NCI-H524 (cell line): ENCODE measurements around the gene CES2.
"Not testable (repeated sequence)": the region's sequence is repeated elsewhere in the genome, so short reads cannot be mapped to it uniquely, and the experiment has no call there.

Source experiments
- DNase-seq, 2 experiments: peaks; one replicate each; lab custom pipeline; 2025; lab: John Stamatoyannopoulos, UW

CES2 gene

GRCh38 chr16:66934839-66935313, 440 bp upstream of the CES2 start:
- not testable (repeated sequence) for DNase-seq

- no peak for DNase-seq
These were observed 1.1 kb downstream of the CES2 start for GRCh38 chr16:66936462-66936861.

- no peak for DNase-seq
These were observed 1.7 kb downstream of the CES2 start for GRCh38 chr16:66936889-66937554.

- DNase-seq: no peak
These were observed 2.5 kb downstream of the CES2 start for GRCh38 chr16:66937725-66938337.

- no peak for DNase-seq
These were observed 4.0 kb downstream of the CES2 start for GRCh38 chr16:66939366-66939765.

- DNase-seq: no peak
These were observed 4.9 kb downstream of the CES2 start for GRCh38 chr16:66940236-66940635.

GRCh38 chr16:66942981-66943380, 7.7 kb downstream of the CES2 start:
- DNase-seq: no peak

GRCh38 chr16:66943426-66944053, 8.2 kb downstream of the CES2 start:
- DNase-seq: no peak

- no peak for DNase-seq
These were observed 8.7 kb downstream of the CES2 start for GRCh38 chr16:66944054-66944441.

GRCh38 chr16:66944971-66945370, 9.7 kb downstream of the CES2 start:
- not testable (repeated sequence) for DNase-seq

GRCh38 chr16:66945939-66946338, 10.6 kb downstream of the CES2 start:
- DNase-seq: no peak

- no peak for DNase-seq
These were observed 11.2 kb downstream of the CES2 start for GRCh38 chr16:66946541-66946940.

- no peak for DNase-seq
These were observed 11.6 kb downstream of the CES2 start for GRCh38 chr16:66946974-66947301.

- DNase-seq: peak; percentile 79 to 91
These were observed 12.2 kb downstream of the CES2 start for GRCh38 chr16:66947302-66948065.

- DNase-seq: peak in 1 of 2 experiments; percentile 48
These were observed 13.0 kb downstream of the CES2 start for GRCh38 chr16:66948134-66948836.

- peak; percentile 56 to 69 for DNase-seq
These were observed 13.5 kb downstream of the CES2 start for GRCh38 chr16:66948837-66949225.

GRCh38 chr16:66949472-66949871, 14.2 kb downstream of the CES2 start:
- no peak for DNase-seq

- no peak for DNase-seq
These were observed 15.1 kb downstream of the CES2 start for GRCh38 chr16:66950437-66950836.

GRCh38 chr16:66950971-66951790, 15.9 kb downstream of the CES2 start:
- peak; percentile 29 to 73 for DNase-seq

- peak; percentile 98 for DNase-seq
These were observed 17.3 kb downstream of the CES2 start for GRCh38 chr16:66952430-66953110.
